GM18867 (cell line): ENCODE measurements around the gene KRT26.

Experiments
- ATAC-seq: cut with Tn5 transposase; IDR thresholded peaks from one replicate; pipeline ENCODE4 v1.9.1; 2021; ENCODE audit warnings: mild to moderate bottlenecking, moderate library complexity; ENCODE audit not compliant: unreplicated experiment

The KRT26 gene

DNA sequence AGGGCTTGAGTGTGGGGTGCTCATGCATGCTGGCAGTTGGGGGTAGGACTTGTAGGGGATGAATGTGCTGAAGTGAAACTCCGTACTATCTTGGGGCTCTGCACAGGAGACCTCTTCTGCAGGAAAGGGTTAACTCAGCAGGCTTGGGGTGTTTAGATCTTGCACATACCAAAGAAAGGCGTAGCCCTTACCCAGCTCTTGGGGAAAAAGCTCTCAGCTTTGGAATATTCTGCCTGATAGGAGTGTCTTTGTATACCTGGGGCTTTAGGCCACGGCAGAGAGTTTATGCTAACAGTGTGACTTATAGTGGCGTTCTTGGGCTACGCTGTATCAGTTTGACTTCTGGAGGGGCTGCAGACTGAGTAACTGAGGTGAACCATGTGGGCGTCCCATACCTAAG lies 38.0 kb downstream of the KRT26 start:
- no peak for ATAC-seq

DNA sequence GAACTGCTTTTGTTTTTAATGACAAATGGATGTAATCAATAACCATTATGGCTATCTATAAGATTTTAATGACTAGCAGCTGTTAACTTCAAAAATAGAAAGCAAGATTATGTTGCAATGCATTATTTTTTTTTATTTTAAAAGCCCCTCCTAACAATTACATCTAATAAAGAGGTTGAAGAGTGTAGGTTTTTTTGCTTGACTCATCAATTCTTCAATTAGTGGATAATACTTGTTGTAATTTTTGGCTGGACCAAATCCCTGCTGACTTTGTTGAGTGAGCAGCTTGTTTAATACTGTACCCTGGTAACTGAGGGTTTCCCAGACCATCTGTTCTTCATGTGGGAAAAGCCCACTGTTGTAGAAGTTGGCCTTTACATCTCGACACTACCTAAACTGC lies 41.0 kb downstream of the KRT26 start:
- no peak for ATAC-seq

DNA sequence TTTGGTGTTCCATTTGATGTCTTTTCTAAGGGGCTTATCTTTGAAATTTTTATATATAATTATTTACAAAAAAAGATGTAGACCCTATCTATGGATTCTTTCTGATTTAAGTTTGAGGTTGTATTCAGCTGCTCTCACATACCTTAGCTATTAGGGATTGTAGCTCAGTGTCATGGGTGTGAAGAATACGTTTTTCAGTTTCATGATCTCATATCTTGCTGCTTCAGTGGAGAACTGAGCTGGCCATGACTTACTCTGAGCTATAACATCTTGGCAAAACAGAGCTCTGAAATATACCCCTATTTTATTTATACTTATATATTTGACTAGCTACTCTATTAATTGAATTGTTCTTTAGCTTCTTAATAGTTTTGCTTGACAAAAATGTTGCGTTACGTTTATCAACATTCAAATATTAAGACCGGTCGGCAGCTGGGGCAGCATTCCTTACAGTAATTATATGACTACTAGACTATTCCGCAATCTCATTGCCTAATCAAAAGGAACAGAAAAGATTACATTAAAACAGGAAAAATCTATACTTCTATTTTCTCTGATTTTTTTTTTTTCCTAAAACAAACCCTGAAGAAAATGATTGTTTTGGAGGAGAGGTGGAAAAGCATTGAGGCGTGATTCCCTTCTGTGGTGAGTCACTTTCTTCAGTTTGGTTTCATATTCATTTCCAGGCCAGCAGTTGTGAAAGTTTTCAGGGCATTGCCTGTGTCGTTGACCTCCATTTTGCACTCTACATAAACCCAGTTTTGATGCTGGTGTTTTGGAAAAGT lies 44.4 kb downstream of the KRT26 start:
- ATAC-seq, result no peak

DNA sequence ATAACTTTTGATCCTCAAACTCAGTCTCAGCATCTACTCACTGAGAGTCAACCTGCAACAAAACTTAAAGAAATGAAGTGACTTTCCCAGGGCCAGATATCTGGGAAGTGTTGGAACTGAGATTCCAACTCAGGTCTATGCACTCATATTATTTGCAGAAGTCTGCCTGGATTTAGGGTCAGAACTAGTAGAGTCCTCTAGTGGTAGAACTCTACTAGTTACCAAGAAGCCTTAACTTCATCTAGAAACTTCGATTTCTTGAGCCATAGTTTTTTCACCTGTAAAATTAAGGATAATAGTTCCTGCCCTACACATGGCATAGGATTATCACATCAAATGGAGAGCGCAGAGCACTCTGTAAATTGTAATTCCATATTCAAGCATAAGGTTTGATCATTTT lies 45.1 kb downstream of the KRT26 start:
- no peak for ATAC-seq

DNA sequence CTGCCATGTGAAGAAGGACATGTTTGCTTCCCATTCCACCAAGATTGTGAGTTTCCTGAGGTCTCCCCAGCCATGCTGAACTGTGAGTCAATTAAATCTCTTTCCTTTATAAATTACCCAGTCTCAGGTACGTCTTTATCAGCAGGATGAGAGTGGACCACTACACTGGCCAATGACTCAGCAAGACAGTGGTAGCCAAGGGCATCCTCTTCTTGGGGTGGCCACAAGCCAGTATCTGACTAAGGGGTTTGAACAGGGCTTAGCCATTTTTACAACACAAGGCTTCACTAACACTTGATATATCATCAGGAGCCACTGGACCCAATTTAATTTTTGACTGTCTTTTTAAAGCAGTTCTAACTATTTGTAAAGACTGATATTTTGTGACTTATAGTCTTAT lies 47.3 kb downstream of the KRT26 start:
- no peak for ATAC-seq

DNA sequence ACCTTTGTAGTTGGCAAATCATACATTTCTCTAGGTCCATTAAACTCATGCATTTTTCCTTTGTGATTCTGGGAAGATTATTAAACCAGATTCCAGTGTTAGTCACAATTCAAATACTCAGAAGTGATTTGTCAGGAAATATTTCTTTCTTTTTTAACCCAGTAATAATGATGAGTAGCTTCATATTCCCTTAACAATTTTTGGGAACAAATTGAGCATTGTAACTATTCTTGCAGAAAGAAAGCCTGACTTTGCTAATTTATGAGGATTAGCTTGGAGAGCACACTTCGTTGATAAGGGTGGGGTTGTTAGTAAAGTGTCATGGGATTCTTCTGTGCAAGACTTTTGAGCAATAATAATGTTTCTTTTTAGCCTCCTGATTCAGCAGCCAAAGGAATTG lies 49.8 kb downstream of the KRT26 start:
- ATAC-seq, result no peak

DNA sequence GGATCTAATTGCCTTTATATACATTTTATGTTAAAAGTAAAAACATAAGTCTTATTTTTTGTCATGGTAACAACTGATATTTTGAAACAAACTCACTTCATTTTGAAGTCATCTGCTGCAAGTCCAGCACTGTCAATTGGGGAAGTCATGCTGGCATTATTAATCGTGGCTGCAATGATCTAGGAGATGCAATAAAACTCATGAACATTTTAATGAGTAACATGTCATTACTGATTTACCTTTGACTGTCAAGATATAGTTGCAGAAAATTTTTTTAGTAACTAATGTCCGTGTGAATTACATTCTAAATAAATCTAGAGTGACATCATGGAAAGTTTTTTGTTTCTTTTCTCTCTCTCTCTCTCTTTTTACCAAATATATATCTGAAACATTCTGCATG lies 51.1 kb downstream of the KRT26 start:
- no peak for ATAC-seq

- no peak for ATAC-seq
Observed at GRCh38 chr17:40718930-40719329, 53.1 kb downstream of the KRT26 start.

DNA sequence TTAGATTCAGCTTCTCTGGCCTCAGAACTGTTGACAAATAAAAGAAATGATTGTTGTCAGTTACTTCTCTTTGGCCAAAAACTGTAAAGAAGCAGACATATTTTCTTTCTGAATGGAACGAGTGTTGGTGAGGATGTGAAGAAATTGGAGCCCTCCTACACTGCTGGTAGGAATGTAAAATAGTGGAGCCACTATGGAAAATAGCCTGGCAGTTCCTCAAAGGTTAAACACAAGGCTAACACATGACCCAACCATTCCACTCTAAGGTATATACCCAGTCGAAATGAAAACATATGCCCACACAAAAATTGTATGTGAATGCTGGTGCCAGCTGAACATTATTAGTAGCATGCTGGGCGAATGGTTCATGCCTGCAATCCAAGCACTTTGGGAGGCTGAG lies 54.2 kb downstream of the KRT26 start:
- ATAC-seq, result no peak
